HuH-7.5 (cell line): ENCODE data around the gene SCML1.

Source experiments
- DNase-seq: peaks from one replicate; pipeline ENCODE4 v3.0.0; 2011; ENCODE audit warnings: low spot score

Gene SCML1

GRCh38 chrX:17792826-17793225 is 55.5 kb downstream of the SCML1 start:
- DNase-seq: no peak

GRCh38 chrX:17798921-17799320 is 61.6 kb downstream of the SCML1 start:
- no peak for DNase-seq

GRCh38 chrX:17801431-17801830 is 64.1 kb downstream of the SCML1 start:
- no peak for DNase-seq

GRCh38 chrX:17802756-17803155 is 65.5 kb downstream of the SCML1 start:
- DNase-seq: no peak

DNA sequence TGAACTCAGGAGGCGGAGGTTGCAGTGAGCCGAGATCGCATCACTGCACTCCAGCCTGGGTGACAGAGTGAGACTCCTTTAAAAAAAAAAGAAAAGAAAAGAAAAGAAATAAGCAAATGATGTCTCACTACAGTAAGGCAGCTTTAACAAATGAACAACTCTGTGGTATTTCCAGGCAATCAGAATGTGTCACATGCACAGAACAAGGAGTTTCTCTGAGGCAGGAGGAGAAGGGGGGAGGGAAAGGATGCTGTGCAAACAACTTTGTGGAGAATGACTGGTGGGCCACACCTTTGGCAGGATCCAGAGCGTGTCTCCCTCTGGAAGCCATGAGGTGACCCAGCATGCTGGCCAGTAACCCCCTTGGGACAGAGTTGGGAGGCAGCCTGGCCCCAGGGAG is 66.2 kb downstream of the SCML1 start:
- no peak for DNase-seq
